SK-N-SH (cell line): ENCODE measurements around the gene NEURL3. TPM values are rescaled to one million over a fixed set of nuclear protein-coding genes. Genes with fewer than 3 reads are reported as not detected.
A peak's percentile ranks its signal among the peaks of the same experiment; 100 is the strongest.

Experiments used
- CTCF ChIA-PET: fragments of 300-600, 350-600 bp; formaldehyde crosslinking; extraction: SDS; loops from one replicate; lab custom pipeline; 2021; lab: Yijun Ruan, JAX
- POLR2A ChIA-PET: fragments of 350-600 bp; sonication (Branson Sonifier 250); formaldehyde crosslinking; extraction: SDS; loops from one replicate; lab custom pipeline; 2020; ENCODE audit warnings: antibody characterized with exemption, inconsistent platforms; lab: Yijun Ruan, JAX
- DNase-seq: peaks from one replicate; pipeline ENCODE4 v3.0.0; 2012
- H2AFZ ChIP-seq: fragments of 200-600 bp; sonication (generic); 2 replicates; pipeline ENCODE4 v1.8.1; 2016; ENCODE audit warnings: antibody characterized with exemption, mild to moderate bottlenecking, low read depth
- H3F3A ChIP-seq: fragments of 200-600 bp; sonication (generic); replicated peaks from 2 replicates; pipeline ENCODE3; 2016; ENCODE audit warnings: antibody characterized with exemption, mild to moderate bottlenecking; ENCODE audit not compliant: insufficient read depth
- H3K27ac ChIP-seq, 2 experiments: fragments of 200-500 bp in 1 of 2; fragments of 200-600 bp in 1 of 2; sonication (Bioruptor generic) in 1 of 2; sonication (generic), shearing (Covaris generic) in 1 of 2; 2 replicates each; pipeline versions ENCODE4 v1.5.1 to v1.6.1; 2014 to 2016; ENCODE audit warnings: low read depth in 2 of 2, inconsistent platforms in 1 of 2, low read length in 1 of 2, mild to moderate bottlenecking in 1 of 2, mixed read lengths in 1 of 2
- H3K27me3 ChIP-seq: fragments of 200-600 bp; sonication (generic), shearing (Covaris generic); 2 replicates; pipeline ENCODE4 v1.6.1; 2016; ENCODE audit warnings: mixed run types; ENCODE audit not compliant: insufficient read depth
- H3K36me3 ChIP-seq, 2 experiments: fragments of 200-500 bp in 1 of 2; fragments of 200-600 bp in 1 of 2; sonication (Bioruptor generic) in 1 of 2; sonication (generic) in 1 of 2; replicated peaks in 1 of 2; 2 replicates each; pipeline versions ENCODE3 to v1.5.1; 2014 to 2016; ENCODE audit warnings: low read length in 1 of 2, mild to moderate bottlenecking in 1 of 2; ENCODE audit not compliant: insufficient read depth in 2 of 2, control insufficient read depth in 1 of 2
- H3K4me1 ChIP-seq, 2 experiments: fragments of 200-500 bp in 1 of 2; fragments of 200-600 bp in 1 of 2; sonication (Bioruptor generic) in 1 of 2; sonication (generic), shearing (Covaris generic) in 1 of 2; 2 replicates each; pipeline versions ENCODE4 v1.5.1 to v1.6.1; 2014 to 2016; ENCODE audit warnings: low read depth in 1 of 2, low read length in 1 of 2, mixed run types in 1 of 2; ENCODE audit not compliant: insufficient read depth in 2 of 2, control insufficient read depth in 1 of 2
- H3K4me2 ChIP-seq: fragments of 200-600 bp; sonication (generic), shearing (Covaris generic); 2 replicates; pipeline ENCODE4 v1.6.1; 2017; ENCODE audit warnings: mixed run types
- H3K4me3 ChIP-seq, 2 experiments: fragments of 200-500 bp in 1 of 2; fragments of 200-600 bp in 1 of 2; sonication (Bioruptor generic) in 1 of 2; sonication (generic), shearing (Covaris generic) in 1 of 2; 2 replicates each; pipeline versions ENCODE4 v1.5.1 to v1.8.1; 2014 to 2016; ENCODE audit warnings: low read depth in 2 of 2, inconsistent platforms in 1 of 2, low read length in 1 of 2, mild to moderate bottlenecking in 1 of 2, mixed read lengths in 1 of 2, moderate library complexity in 1 of 2
- H3K79me2 ChIP-seq: fragments of 200-600 bp; sonication (generic); 2 replicates; pipeline ENCODE4 v1.8.1; 2017; ENCODE audit warnings: mild to moderate bottlenecking; ENCODE audit not compliant: insufficient read depth
- H3K9ac ChIP-seq: fragments of 200-600 bp; sonication (generic); 2 replicates; pipeline ENCODE4 v1.6.1; 2017; ENCODE audit warnings: mixed run types
- H3K9me2 ChIP-seq: fragments of 200-600 bp; sonication (generic); 2 replicates; pipeline ENCODE4 v1.6.1; 2017; ENCODE audit warnings: mixed run types
- H3K9me3 ChIP-seq: fragments of 200-600 bp; sonication (generic); 2 replicates; pipeline ENCODE4 v1.6.1; 2017; ENCODE audit warnings: mixed run types, mild to moderate bottlenecking, moderate library complexity
- H4K20me1 ChIP-seq: fragments of 200-600 bp; sonication (generic); 2 replicates; pipeline ENCODE4 v1.6.1; 2017; ENCODE audit warnings: mild to moderate bottlenecking, mixed run types; ENCODE audit not compliant: insufficient read depth
- CHD2 ChIP-seq: fragments of 150-350 bp; IDR thresholded peaks from 2 replicates; pipeline ENCODE4 v1.6.1; 2018; ENCODE audit warnings: low read length; ENCODE audit not compliant: partially characterized antibody
- ELF1 ChIP-seq: IDR thresholded peaks from 2 replicates; pipeline ENCODE4 v1.4.0; 2012
- EZH2phosphoT487 ChIP-seq: fragments of 200-600 bp; sonication (generic); IDR thresholded peaks from 2 replicates; pipeline ENCODE4 v1.6.1; 2017; ENCODE audit warnings: low read depth, mixed run types, mild to moderate bottlenecking, antibody characterized with exemption, moderate library complexity, borderline replicate concordance
- FOSL2 ChIP-seq: IDR thresholded peaks from 2 replicates; pipeline ENCODE4 v1.4.0; 2012; ENCODE audit warnings: low read depth, mild to moderate bottlenecking, moderate library complexity, borderline replicate concordance
- FOXJ3 ChIP-seq: sonication (generic); formaldehyde crosslinking; IDR thresholded peaks from 2 replicates; pipeline ENCODE4 v1.5.1; 2020; ENCODE audit warnings: mild to moderate bottlenecking, missing genetic modification reagents
- NRF1 ChIP-seq: IDR thresholded peaks from 2 replicates; pipeline ENCODE4 v1.6.1; 2012; ENCODE audit warnings: low read depth, mild to moderate bottlenecking, low read length
- POLR2AphosphoS5 ChIP-seq: IDR thresholded peaks from 2 replicates; pipeline ENCODE4 v1.6.1; 2012; ENCODE audit warnings: low read depth, low read length
- RCOR1 ChIP-seq: fragments of 150-350 bp; IDR thresholded peaks from 2 replicates; pipeline ENCODE4 v1.6.1; 2017; ENCODE audit warnings: antibody characterized with exemption, low read length
- RXRA ChIP-seq: IDR thresholded peaks from 2 replicates; pipeline ENCODE4 v1.4.0; 2012; ENCODE audit warnings: low read depth, mild to moderate bottlenecking, borderline replicate concordance
- TAF1 ChIP-seq: IDR thresholded peaks from 2 replicates; pipeline ENCODE4 v1.6.1; 2012; ENCODE audit warnings: low read depth, mild to moderate bottlenecking, low read length, moderate library complexity, borderline replicate concordance
- TCF12 ChIP-seq: IDR thresholded peaks from 2 replicates; pipeline ENCODE4 v1.4.0; 2012
- TEAD4 ChIP-seq: IDR thresholded peaks from 2 replicates; pipeline ENCODE4 v1.4.0; 2012; ENCODE audit warnings: mild to moderate bottlenecking, borderline replicate concordance; ENCODE audit not compliant: insufficient read depth
- ZBTB33 ChIP-seq: IDR thresholded peaks from 2 replicates; pipeline ENCODE4 v1.4.0; 2012; ENCODE audit warnings: low read depth, borderline replicate concordance
- WGBS: methylation state at CpG from one replicate; pipeline ENCODE4 v1.1.6; 2017; ENCODE audit warnings: low lambda C conversion rate; 5-methylcytosine and 5-hydroxymethylcytosine counted together
- polyA plus RNA-seq, 3 experiments: library from polyadenylated mRNA; depleted of rRNA; stranded (reverse); fragments of >200 nt; gene quantifications; 2 replicates each; pipeline ENCODE4 v1.2.3, GENCODE V29; 2012
- TF ChIP-seq, protein P1 (sequence below): fragments of 150-350 bp; IDR thresholded peaks from 2 replicates; pipeline ENCODE4 v1.6.1; 2016; ENCODE audit warnings: mild to moderate bottlenecking, low read depth, low read length

The NEURL3 gene
- polyA plus RNA-seq, 1 of the 3 experiments (the other 2 are of a cell fraction) = 0.08 TPM

- POLR2A ChIA-PET = no interaction called here
- Histone ChIP-seq H3K4me1 (peaks cover 0 to 3% of the 10 kb centered on the region in 2 experiments; a peak in 1 of 4 replicates), H3K9me2 (no peaks in the 10 kb centered on the region)
- TF ChIP-seq FOXJ3 (CRISPR knock-in tag) (no peak), ELF1 (no peak), POLR2AphosphoS5 (no peak), TEAD4 (no peak), FOSL2 (no peak), EZH2phosphoT487 (no peak), RCOR1 (no peak), ZBTB33 (no peak), NRF1 (no peak), TAF1 (no peak), CHD2 (no peak), RXRA (no peak), TCF12 (no peak)
- TF ChIP-seq, protein P1, sequence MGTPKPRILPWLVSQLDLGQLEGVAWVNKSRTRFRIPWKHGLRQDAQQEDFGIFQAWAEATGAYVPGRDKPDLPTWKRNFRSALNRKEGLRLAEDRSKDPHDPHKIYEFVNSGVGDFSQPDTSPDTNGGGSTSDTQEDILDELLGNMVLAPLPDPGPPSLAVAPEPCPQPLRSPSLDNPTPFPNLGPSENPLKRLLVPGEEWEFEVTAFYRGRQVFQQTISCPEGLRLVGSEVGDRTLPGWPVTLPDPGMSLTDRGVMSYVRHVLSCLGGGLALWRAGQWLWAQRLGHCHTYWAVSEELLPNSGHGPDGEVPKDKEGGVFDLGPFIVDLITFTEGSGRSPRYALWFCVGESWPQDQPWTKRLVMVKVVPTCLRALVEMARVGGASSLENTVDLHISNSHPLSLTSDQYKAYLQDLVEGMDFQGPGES = no peak
- TF ChIP-seq, all 33 proteins: peak for 0
- Histone ChIP-seq H3K27ac (no peak overlapping the region), H4K20me1 (no peaks in the 10 kb centered on the region), H3K79me2 (no peaks in the 10 kb centered on the region), H3K9ac (no peak overlapping the region), H3K36me3 (peaks cover 0 to 6% of the 10 kb centered on the region in 2 experiments), H3K4me3 (no peak overlapping the region), H3F3A (peaks cover 6% of the 10 kb centered on the region), H3K27me3 (no peaks in the 10 kb centered on the region), H2AFZ (no peak overlapping the region), H3K4me2 (no peak overlapping the region), H3K9me3 (no peaks in the 10 kb centered on the region)
- CTCF ChIA-PET = interaction anchor here (1.0 to 6.6 kb wide), 4 partner anchors 11 to 145 kb away, joined by 3 to 91 read pairs (median 71); no protein-coding TSS in a partner anchor
- WGBS = 96% methylated on average over 21 of the region's 25 CpGs
- DNase-seq = peak; percentile 11
Observed at GRCh38 chr2:96551605-96552314, 46.6 kb upstream of the NEURL3 start.
